ENCODE measurements around the gene COL17A1.
A peak's percentile ranks its signal among the peaks of the same experiment; 100 is the strongest.

The COL17A1 gene

DNA sequence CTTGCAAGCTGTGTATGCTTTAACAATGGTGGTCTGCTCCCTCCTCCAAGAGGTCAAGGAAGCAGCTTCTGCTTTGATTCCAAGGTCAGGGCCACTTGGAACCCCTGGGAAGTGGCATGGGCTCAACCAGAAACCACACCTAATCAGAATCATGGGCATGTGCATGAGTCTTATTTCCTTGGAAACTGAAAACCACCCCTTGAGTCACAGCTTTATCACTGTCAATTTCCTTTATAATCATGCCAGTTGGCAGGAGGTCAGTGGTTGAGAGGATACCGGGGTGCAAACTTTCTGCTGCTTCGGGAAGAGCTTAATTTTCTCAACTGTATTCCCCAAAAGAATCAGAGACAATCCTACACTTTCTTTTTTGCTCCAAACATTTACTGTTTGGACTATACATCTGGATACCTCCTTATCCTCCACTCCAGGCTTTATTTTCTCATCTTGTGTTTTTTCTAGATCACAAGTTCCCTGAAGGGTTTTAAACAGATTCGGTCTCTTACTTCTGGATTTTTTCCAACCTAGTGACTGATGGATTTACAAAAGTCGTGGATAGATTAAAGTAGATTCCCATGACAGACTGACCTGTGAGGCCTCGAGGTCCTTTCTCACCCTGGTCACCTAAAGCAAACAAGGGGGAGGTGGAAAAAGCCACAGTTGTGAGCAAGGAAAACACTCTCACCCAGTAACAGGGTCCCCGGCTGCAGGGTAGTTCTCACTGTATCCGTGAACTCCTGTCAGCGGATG, 36.0 kb downstream of the COL17A1 start:
- DNase-seq (ENCODE audit: low spot score) = peak; percentile 66

DNA sequence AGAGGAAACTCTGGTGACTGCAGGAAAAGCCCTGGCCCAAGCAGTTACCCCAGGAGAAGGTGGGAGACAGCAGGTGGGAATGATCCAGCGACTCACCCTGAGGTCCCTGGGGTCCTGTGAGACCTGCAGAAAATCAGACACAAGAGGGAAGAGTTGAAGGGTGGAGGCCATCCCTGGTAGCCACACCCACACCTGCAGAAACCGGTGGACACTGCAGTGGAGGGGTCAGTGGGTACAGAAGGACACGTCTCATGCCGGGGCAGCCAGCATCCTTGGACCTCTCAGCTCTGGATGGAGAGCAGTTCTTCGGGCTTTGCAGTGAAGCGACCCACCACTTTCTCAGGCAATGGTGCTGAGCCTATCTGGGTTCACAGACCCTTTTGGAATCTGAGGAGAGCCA, 39.0 kb downstream of the COL17A1 start:
- DNase-seq (ENCODE audit: low spot score) = no peak

DNA sequence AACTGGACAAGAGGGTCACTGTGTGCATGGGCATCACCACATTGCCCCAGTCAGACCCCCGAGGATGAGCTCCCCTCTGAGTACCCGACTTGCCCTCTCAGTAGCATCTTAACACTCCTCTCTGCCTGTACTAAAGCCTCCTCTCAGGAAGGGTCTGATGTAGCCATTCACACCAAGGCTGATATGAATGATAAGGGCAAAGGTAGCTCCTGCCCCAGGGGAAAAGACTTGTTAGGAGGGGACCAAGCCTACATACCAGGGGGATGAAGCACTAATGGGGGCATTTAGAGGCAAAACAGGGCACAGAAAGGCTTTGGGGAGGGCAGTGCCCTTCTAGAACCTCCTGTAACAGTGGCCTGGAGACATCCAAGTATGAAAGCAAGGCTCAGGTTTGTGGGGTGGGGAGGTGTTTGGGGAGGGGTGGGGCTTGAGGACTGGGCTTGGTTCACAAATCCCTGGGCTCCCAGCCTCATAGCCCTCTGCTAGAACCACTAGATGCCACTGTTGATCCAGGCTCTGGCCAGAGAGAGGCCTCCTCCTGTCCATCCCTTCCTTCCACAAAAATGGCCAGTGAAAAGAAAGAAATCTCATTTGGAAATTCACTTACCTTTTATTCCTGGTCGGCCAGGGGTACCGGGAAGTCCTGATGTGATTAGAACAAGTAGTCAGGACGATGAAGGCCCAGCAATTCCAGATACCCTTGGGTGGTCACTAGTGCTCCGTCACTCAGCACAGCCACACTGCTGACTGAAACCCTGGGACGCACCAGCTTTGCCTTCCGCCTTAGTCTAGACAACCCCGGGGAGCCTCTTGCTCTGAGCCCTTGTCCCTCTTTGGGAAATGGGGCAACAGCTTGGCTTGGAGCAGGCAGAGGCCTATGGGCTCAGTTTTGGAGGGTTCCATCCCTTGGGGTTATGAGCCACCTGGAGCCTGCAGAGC, 40.3 kb downstream of the COL17A1 start:
- DNase-seq (ENCODE audit: low spot score) = peak; percentile 34

DNA sequence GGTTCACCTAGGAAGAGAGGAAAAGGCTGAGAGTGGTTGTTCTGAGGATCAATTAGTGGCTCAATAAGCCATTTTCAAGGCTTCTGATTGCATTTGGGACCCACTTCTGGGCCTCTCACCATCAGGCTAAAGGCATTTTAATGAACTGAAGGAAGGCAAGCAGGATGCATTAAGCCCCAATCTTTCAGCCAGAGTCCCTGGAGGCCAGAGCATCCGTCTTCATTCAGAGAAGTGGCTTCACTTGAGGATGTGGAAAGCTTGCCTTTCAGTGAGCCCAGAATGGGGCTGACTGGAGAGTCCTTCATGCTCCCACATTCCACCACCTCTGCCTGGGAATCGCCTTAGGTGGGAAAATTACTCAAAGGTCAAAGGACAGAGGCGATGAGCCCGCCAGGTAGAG, 41.8 kb downstream of the COL17A1 start:
- DNase-seq (ENCODE audit: low spot score) = no peak

DNA sequence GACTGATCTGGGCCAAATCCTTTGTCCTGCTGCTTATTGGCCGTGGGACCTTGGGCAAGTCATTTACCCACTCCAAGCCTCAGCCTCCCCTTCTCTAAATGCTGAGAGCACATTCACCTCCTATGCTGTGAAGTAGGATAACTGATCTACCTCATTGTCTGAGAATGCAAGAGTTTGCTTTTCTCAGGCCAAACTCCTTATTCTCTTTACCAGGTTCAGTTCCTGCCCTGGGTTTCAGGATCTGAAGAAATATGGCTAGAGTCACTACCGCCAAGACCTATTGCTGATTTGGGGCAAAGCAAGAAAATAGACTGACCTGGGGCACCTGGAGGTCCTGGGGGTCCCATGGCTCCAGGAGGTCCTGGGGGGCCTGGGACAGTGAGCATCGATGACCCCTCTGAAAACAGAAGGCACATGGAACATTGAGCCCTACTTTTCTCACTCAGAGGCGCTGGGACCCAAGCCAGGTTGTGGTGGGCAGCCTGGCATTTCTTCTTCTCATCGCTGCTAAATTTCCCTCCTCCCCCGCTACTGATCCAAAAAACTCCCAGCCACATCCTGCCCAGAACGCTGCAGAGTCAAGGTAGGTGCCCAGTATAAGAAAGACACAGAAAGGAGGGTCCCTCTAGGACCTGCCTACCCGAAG, 42.4 kb downstream of the COL17A1 start:
- DNase-seq (ENCODE audit: low spot score) = no peak

DNA sequence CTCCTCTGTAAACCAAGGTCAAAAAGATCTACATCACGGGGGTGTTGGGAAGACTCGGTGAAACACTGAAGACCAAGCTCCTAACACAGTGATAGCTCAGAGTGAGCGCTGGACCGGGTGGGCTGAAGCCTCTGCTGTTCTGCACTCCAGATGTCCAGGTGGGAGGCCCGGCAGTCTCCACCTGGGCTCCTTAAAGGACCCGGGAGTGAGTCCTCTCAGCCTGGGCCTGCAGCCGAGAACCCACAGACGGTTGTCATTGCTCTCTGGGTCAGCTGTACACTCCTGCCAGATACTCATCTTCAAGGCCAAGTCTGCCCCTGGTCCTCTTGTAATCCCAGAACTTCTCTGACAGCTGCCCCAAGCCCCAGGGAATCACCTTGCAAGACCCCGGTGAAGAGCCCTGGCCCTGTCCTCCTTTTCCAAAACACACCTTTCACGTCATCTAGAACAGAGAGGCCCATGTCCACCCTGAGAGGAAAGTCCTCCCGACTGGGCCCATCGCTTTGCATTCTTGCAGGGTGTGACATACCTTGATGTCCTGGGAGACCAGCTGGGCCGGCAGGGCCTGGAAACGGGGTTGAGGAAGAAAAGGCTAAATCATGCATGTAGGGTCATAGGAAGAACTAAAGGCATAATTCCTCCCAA, 43.7 kb downstream of the COL17A1 start:
- DNase-seq (ENCODE audit: low spot score) = no peak

DNA sequence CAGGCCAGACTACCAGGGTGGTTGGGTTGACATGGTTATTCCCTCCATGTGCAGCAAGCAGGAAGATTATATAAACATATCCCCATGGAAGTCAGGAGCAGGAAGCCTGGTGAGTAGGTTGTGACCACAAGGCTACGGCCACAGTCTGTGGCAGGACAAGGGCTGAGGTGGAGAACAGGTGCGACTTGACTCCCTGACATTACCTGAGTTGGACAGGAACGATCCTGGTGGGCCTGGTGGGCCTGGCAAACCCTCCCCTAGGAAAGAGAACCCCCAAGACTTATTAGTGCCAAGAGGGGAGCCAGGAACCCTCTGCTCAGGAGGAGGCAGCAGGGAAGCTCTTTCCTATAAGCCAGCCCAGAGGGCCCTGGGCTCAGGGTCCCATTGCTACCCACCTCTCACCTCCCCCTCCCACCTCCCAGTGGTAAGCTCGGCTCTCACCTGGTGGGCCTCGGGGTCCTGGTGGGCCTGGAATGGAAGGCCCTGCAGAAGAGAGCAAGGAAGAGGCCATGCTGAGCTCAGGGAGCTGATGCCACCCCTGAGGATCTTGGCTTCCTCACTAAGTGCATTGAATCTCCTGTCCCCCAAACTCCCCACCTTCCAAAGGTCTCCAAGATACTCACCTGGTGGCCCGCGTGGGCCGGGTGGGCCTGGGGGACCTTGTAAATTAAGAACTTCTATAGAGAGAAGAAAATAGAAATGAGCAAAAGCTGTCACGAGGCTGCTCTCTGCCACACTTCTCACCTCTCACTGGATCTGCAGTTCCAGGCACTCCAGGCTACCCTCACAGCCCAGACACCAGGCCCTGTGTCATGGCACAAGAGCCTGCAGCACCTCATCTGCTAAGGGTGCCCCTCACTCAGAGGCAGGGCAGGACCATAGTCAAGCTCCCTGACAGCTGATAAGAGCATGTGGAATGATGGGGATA, 44.6 kb downstream of the COL17A1 start:
- DNase-seq (ENCODE audit: low spot score) = no peak

DNA sequence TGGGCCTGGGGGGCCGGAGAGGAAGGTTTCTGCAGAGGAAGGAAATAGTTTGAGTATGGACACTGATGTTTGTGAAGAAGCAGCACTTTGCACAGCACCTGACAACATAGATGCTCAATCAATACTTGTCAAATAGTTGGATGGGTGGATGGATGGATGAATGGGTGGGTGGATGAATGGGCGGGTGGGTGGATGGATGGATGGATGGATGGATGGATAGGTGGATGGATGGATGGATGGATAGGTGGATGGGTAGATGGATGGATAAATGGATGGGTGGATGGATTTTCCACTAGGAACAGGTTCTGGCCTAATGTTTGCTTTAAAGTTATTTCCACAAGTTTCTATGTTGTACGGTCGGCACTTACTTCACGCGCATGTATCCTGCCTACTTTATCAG, 45.3 kb downstream of the COL17A1 start:
- DNase-seq (ENCODE audit: low spot score) = no peak

DNA sequence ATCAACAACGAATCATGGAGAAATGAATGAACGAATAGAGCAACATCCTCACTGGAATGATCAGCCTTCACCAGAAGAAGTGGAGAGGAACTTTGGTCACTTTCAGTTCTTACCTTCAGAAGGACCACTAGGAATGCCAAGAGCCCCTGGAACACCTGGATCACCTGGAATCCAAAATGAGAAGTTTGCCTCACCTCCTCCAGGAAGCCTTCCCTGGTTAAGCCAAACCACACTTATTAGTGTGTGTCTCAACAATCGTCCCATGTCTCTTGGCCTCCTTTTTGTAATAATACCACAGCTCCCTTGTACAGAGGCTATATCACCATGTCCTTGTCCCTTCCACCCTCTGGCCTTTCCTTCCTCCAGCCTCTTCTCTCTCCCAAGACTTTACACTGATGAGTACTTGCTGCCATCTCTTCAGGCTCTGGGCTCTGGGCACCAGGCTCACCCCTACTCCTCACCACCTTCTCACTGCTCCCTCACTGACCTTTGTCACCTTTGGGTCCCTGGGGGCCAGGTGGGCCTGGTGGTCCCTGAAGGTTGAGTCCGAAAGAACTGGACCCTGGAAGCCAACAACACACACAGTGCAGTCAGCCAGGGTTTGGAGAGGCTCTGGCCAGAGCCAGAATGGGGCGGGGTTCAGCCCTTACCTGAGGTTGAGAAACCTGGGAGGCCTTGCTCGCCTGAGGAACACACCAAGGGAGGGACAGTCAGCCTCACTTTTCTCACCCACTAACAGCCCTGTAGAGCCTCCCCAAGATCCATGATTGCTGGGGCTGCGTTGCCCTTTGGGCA, 46.5 kb downstream of the COL17A1 start:
- DNase-seq (ENCODE audit: low spot score) = no peak

DNA sequence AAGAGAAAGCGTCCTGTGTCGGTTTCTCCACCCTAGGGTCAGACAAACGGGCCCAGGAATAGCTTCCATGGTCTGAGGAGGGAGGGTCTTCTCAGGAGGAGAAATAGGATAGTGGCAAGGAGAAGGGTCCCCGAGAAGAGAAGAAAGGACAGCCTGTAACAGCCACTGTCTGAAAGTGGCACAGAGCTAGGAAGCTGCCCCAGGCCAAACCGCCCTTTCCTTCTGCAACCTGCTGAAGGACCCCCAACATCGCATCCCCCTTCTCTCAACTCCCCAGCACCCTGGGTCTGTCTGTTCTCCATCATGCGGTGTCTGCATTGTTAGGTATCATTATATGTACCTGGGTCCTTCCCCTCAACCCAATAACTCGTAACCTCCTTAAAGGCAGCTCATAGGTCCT, 47.1 kb downstream of the COL17A1 start:
- no peak for DNase-seq (ENCODE audit: low spot score)

DNA sequence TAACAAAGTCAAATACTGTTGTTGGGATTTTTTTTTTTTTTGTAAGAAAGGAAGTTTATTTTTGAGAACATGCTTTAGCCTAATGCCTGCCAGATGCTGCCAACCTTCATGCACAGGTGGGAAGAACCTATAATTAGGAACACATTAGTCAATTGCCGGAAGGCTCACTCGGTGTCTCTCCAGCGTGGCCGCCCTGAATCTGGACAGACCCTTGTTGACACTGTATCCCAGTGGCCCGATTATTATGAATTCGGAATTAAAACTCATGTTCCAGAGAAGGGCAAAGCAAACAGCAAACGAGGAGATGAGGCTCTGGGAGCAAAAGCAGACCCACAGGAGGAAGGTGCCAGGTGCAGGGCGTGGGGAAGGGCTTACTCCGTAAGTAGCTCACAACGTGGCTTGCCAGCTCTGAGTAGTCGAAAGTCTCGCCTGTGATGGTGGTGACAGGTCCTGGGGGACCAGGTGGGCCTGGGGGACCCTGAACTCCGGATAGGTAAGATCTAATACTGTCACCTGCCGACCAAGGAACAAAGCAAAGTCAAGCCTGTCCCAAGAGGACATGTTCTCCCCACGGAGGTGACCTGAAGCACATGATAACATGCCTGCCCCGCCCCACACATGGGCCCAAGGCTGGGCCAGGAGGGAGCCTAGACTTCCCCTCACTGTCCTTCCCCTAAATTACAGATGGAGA, 48.3 kb downstream of the COL17A1 start:
- no peak for DNase-seq (ENCODE audit: low spot score)

DNA sequence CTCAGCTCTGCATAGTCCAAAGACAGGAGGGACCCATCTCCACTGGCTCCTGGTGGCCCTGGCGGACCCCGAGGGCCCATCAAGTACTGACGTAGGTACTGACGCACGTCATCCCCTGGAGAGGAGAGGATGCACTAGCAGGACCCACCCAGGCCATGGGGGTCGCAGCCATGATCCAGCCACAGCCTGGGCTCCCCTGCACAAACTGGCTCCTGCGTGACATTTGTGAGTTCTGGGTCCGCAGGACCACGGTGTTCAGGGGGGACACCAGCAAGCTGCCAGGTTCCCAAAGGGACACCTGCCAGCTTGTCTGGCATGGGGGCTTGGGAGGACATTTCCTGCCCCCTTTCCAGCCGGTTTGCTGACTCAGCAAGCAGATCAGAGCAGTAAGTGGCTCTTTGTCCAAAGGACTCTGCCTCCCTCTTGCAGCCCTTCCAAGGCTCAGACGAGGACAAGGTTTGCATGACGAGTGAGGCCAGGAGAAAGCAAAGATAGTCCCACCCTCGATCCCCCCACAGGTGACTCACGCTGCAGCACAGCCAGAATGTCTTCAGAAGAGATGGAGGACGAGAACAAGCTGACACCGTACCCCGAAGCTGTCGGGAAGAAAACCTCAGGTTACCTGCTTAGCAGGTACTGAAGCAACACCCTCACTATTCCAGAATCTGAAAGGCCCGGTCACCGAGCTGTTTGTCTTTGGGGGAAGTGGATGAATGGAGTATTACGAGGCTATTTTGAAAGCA, 49.0 kb downstream of the COL17A1 start:
- no peak for DNase-seq (ENCODE audit: low spot score)

DNA sequence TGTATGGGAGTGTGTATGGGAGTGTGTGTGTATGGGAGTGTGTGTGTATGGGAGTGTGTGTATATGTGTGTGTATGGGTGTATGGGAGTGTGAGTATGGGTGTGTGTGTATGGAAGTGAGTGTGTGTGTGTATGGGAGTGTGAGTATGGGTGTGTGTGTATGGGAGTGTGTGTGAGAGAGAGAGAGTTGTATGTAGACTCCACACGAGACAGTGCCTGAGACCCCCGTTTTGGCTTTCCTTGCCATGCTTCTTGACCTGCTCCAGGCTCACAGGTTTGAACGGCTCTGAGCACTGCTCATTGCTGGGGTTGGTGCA, 49.7 kb downstream of the COL17A1 start:
- no peak for DNase-seq (ENCODE audit: low spot score)

DNA sequence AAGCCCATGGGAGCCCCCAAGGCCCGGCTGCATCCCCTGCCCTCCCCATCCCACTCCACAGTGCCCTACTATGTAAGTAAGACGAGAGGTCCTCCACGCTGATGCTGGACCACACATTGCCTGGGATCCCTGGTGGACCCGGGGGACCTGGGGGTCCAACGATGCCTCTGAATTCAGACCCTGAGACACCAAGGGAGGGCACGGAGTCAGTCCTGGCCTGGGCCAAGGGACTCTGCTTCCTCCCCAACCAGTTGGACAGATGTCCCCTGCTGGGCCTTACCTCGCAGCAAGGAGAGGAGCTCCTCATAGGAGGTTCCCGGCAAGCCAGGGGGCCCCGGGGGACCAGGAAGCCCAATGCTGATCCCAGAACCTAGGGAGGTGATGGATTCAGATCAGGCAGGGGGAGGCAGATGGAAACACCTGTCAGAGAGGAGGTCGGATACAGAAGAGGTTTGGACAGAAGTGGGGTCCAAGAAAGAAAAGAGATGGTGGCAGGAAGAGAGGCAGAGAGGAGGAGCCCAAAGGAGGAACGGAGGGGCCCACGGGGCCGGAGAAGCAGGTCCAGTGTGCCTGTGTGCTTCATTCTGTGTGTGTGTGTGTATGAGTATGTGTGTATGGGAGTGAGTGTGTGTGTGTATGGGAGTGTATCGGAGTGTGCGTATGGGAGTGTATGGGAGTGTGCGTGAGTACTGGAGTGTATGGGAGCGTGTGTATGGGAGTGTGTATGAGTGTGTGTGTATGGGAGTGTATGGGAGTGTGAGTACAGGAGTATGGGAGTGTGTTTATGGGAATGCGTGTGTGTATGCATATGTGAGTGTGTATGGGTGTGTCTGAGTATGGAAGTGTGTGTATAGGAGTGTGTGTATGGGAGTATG, 50.2 kb downstream of the COL17A1 start:
- no peak for DNase-seq (ENCODE audit: low spot score)

DNA sequence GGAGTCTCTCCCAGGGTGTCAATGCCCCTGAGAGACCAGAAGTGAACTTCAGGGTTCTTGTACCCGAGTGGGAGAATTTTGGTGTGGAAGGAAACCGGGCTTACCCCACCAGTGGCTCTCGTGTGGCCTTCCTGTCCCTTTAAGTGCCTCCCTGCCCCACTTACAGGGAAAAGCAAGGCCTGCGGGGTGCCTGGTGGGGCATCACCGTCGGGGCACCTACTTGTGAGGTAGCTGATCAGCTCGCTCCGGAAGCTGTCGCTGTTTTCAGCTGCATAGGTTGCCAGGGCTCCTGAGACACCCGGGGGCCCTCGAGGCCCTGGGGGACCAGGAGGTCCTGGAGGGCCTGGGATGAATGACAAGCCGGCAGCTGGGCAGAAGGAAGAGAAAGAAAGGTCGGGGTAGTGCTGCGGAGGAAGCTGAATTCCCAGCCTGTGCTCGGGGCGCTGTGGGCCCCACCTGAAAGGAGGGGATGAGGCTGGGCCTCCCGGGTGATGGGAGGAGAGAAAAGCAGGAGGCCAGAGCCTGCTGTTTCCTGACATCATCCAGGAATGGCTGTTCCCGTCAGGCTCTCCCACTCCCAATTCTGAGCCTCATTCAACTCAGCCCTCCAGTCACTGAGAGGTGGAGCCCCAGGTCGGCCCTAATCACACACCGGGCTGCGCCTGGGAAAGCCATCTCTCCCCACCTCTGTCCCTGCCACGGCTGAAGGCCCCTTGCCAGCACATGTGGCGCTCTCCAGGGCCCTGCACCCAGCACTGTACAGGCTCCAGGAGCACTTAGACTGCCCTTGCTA, 51.1 kb downstream of the COL17A1 start:
- DNase-seq (ENCODE audit: low spot score) = no peak

DNA sequence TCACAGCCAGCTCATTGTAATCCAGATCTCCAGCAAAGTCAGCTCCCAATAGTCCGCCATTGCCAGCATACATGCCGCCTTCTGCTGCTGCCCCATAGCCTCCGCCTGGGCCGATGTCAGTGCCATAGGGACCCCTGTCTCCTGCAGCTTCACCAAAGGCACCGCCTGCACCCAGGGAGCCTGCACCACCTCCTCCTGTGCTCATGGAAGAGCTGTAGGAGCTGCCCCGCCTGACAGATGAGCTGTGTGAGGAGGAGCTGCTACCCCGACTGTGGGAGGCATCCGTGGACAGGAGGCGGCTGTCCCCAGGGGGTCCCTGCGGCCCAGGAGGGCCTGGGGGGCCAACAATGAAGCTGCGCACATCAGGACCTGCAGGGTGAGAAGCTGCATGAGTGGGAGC, 51.7 kb downstream of the COL17A1 start:
- DNase-seq (ENCODE audit: low spot score) = no peak

DNA sequence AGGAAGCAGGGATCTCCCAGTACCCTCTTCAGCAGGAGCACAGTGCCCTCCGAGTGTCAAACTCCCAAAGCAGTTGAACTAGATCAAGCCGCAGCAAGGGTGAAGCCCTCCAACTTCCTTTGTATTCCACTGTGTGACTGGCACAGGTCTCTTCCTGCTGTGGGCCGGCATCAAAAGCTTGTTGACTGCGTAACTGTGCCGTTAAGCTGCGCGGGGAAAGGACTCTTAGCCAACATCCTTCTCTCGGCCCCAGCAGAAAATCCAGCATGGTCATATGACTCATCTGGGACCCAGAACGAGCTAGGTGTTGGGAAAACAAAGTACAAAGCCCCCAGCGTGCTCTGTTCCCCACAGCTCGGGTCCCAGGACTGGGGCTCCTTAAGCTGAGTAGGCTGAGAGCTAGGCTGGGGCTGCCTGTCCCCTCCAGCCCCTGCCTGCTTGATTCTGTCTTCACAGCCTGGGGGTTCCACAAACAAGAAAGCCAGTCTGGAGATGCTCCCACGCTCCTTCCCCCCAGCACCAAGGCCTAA, 52.2 kb downstream of the COL17A1 start:
- no peak for DNase-seq (ENCODE audit: low spot score)

Measured in LoVo (cell line).